Measurements from ENCODE around the gene ZBTB7C.

GRCh38 chr18:48230467-48231113, 178.6 kb downstream of the ZBTB7C start:
- TF ChIP-seq, protein P1, sequence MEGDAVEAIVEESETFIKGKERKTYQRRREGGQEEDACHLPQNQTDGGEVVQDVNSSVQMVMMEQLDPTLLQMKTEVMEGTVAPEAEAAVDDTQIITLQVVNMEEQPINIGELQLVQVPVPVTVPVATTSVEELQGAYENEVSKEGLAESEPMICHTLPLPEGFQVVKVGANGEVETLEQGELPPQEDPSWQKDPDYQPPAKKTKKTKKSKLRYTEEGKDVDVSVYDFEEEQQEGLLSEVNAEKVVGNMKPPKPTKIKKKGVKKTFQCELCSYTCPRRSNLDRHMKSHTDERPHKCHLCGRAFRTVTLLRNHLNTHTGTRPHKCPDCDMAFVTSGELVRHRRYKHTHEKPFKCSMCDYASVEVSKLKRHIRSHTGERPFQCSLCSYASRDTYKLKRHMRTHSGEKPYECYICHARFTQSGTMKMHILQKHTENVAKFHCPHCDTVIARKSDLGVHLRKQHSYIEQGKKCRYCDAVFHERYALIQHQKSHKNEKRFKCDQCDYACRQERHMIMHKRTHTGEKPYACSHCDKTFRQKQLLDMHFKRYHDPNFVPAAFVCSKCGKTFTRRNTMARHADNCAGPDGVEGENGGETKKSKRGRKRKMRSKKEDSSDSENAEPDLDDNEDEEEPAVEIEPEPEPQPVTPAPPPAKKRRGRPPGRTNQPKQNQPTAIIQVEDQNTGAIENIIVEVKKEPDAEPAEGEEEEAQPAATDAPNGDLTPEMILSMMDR (conservative IDR thresholded peaks at IDR 0.05; ENCODE audit: low read length) = peak; percentile 49
- no peak for TF ChIP-seq EZH2phosphoT487 (IDR thresholded peaks at IDR 0.05; ENCODE audit: borderline replicate concordance, low read depth, low read length)

All from OCI-LY7 (cell line).